DND-41 (cell line): ENCODE measurements around the gene PDE6G.
A peak's percentile ranks its signal among the peaks of the same experiment; 100 is the strongest.

Experiments
- ATAC-seq: fragments of 200-7000 bp; cut with Tn5 transposase; 3 replicates; pipeline ENCODE4 v1.9.1; 2021; ENCODE audit warnings: low read depth; ENCODE audit not compliant: insufficient read depth
- DNase-seq: peaks from one replicate; pipeline ENCODE4 v3.0.0-alpha.2; 2020
- H2AFZ ChIP-seq: 2 replicates; pipeline ENCODE4 v1.6.0; 2012; ENCODE audit warnings: low read depth, low read length
- H3K27ac ChIP-seq: 2 replicates; pipeline ENCODE4 v1.5.1; 2012; ENCODE audit warnings: low read length, inconsistent platforms
- H3K27me3 ChIP-seq: fragments of 200-600 bp; sonication (generic); 2 replicates; pipeline ENCODE4 v1.6.0; 2012; ENCODE audit warnings: low read length, mild to moderate bottlenecking, inconsistent platforms; ENCODE audit not compliant: insufficient read depth, poor library complexity
- H3K36me3 ChIP-seq: 2 replicates; pipeline ENCODE4 v1.5.1; 2012; ENCODE audit warnings: low read length, inconsistent platforms; ENCODE audit not compliant: insufficient read depth
- H3K4me1 ChIP-seq: 2 replicates; pipeline ENCODE4 v1.5.1; 2012; ENCODE audit warnings: mild to moderate bottlenecking, low read length; ENCODE audit not compliant: insufficient read depth
- H3K4me2 ChIP-seq: 2 replicates; pipeline ENCODE4 v1.6.0; 2012; ENCODE audit warnings: mild to moderate bottlenecking, moderate library complexity, low read length, inconsistent platforms; ENCODE audit not compliant: insufficient read depth
- H3K4me3 ChIP-seq, 2 experiments: fragments of 200-600 bp in 1 of 2; shearing (Covaris generic) in 1 of 2; 2 replicates each; pipeline ENCODE4 v1.5.1; 2012 to 2016; ENCODE audit warnings: inconsistent platforms in 2 of 2, low read length in 2 of 2, mild to moderate bottlenecking in 2 of 2, low read depth in 1 of 2, moderate library complexity in 1 of 2
- H3K79me2 ChIP-seq: 2 replicates; pipeline ENCODE4 v1.6.0; 2012; ENCODE audit warnings: low read length, inconsistent platforms; ENCODE audit not compliant: insufficient read depth
- H3K9ac ChIP-seq: 2 replicates; pipeline ENCODE4 v1.6.0; 2012; ENCODE audit warnings: low read depth, mild to moderate bottlenecking, inconsistent platforms, low read length, moderate library complexity
- H3K9me3 ChIP-seq: 2 replicates; pipeline ENCODE4 v1.5.1; 2012; ENCODE audit warnings: low read length, moderate library complexity, mild to moderate bottlenecking, inconsistent platforms; ENCODE audit not compliant: insufficient read depth, severe bottlenecking
- H4K20me1 ChIP-seq: 2 replicates; pipeline ENCODE4 v1.6.0; 2012; ENCODE audit warnings: low read length; ENCODE audit not compliant: insufficient read depth
- CTCF ChIP-seq: IDR thresholded peaks from 2 replicates; pipeline ENCODE4 v1.5.1; 2012; ENCODE audit warnings: borderline replicate concordance, low read length, moderate library complexity, mild to moderate bottlenecking; ENCODE audit not compliant: poor library complexity, severe bottlenecking; ENCODE audit errors: extremely low read depth
- EZH2 ChIP-seq: IDR thresholded peaks from 3 replicates; pipeline ENCODE4 v1.6.1; 2012; ENCODE audit warnings: borderline replicate concordance, low read depth, mild to moderate bottlenecking, moderate library complexity, low read length, inconsistent platforms; ENCODE audit not compliant: severe bottlenecking

Gene PDE6G

GRCh38 chr17:81656118-81656743, at the start of gene PDE6G:
TSS of gene PDE6G (minus strand) at chr17:81656542. CDS start at chr17:81653305, 3,237 bp downstream.
- no peaks in the 10 kb centered on the region for H4K20me1 ChIP-seq
- no peak within 1 kb of the TSS for H3K4me2 ChIP-seq
- H3K79me2 ChIP-seq: no peaks in the 10 kb centered on the region
- H3K27ac ChIP-seq: no peak within 1 kb of the TSS
- no peak within 1 kb of the TSS for H3K9ac ChIP-seq
- no peak within 1 kb of the TSS for H3K4me3 ChIP-seq
- H2AFZ ChIP-seq: no peak within 1 kb of the TSS
- no peak for DNase-seq
- no peaks in the 10 kb centered on the region for H3K36me3 ChIP-seq
- H3K27me3 ChIP-seq: no peaks in the 10 kb centered on the region
- no peak for ATAC-seq
- TF ChIP-seq EZH2 (no peak), CTCF (no peak)
- no peaks in the 10 kb centered on the region for H3K4me1 ChIP-seq
- no peaks in the 10 kb centered on the region for H3K9me3 ChIP-seq

GRCh38 chr17:81705518-81706231, 49.3 kb upstream of the PDE6G start:
- Histone ChIP-seq H3K27me3 (no peaks in the 10 kb centered on the region), H3K9ac (no peak overlapping the region), H4K20me1 (peaks cover 57% of the 10 kb centered on the region), H2AFZ (no peak overlapping the region), H3K9me3 (no peaks in the 10 kb centered on the region), H3K27ac (no peak overlapping the region), H3K4me1 (peaks cover 38% of the 10 kb centered on the region), H3K79me2 (peaks cover 54% of the 10 kb centered on the region), H3K4me2 (0 out of 2 replicates have a peak overlapping the region, but pooled peaks have one; percentile 11), H3K36me3 (peaks cover 64% of the 10 kb centered on the region), H3K4me3 (no peak overlapping the region)
- no peak for ATAC-seq
- no peak for DNase-seq
- TF ChIP-seq CTCF (no peak), EZH2 (no peak)

GRCh38 chr17:81703747-81704654, 47.7 kb upstream of the PDE6G start:
- Histone ChIP-seq H3K36me3 (peaks cover 70% of the 10 kb centered on the region), H3K4me1 (peaks cover 38% of the 10 kb centered on the region), H3K4me2 (peak overlapping the region; percentile 95), H4K20me1 (peaks cover 60% of the 10 kb centered on the region), H3K27me3 (no peaks in the 10 kb centered on the region), H3K79me2 (peaks cover 66% of the 10 kb centered on the region), H3K27ac (peak overlapping the region; percentile 86), H2AFZ (peak overlapping the region; percentile 77), H3K9ac (peak overlapping the region; percentile 95), H3K9me3 (no peaks in the 10 kb centered on the region), H3K4me3 (peak overlapping the region; percentile 71 to 98)
- no peak for TF ChIP-seq EZH2
- no peak for TF ChIP-seq CTCF
- ATAC-seq (no peak), DNase-seq (no peak)
